WERI-Rb-1 (cell line): ENCODE measurements around the gene SLIT3.

ENCODE experiments used
- DNase-seq: peaks from one replicate; pipeline ENCODE4 v3.0.0-alpha.2; 2020
- H3K27ac ChIP-seq: fragments of 250-450 bp; sonication (Bioruptor Pico); 2 replicates; pipeline ENCODE4 v1.5.1; 2020; ENCODE audit warnings: mild to moderate bottlenecking, moderate library complexity
- H3K27me3 ChIP-seq: fragments of 250-450 bp; sonication (Bioruptor Pico); 2 replicates; pipeline ENCODE4 v1.5.1; 2021; ENCODE audit warnings: mild to moderate bottlenecking, low read depth, moderate library complexity; ENCODE audit not compliant: insufficient read depth, severe bottlenecking
- H3K36me3 ChIP-seq: fragments of 250-450 bp; sonication (Bioruptor Pico); 2 replicates; pipeline ENCODE4 v1.5.1; 2020; ENCODE audit warnings: mild to moderate bottlenecking, moderate library complexity
- H3K4me3 ChIP-seq: 2 replicates; pipeline ENCODE4 v1.5.1; 2011; ENCODE audit warnings: low read depth, mild to moderate bottlenecking, control low read depth, low read length
- H3K9me3 ChIP-seq: fragments of 250-450 bp; sonication (Bioruptor Pico); 2 replicates; pipeline ENCODE4 v1.5.1; 2021; ENCODE audit warnings: mild to moderate bottlenecking, moderate library complexity; ENCODE audit not compliant: severe bottlenecking
- CTCF ChIP-seq: IDR thresholded peaks from 2 replicates; pipeline ENCODE4 v1.5.1; 2011; ENCODE audit warnings: low read depth, mild to moderate bottlenecking, control low read depth, inconsistent platforms, low read length

The SLIT3 gene

GRCh38 chr5:168920019-168920810, 380.7 kb downstream of the SLIT3 start:
- peaks cover 3% of the 10 kb centered on the region for H3K9me3 ChIP-seq
- TF ChIP-seq CTCF, result no peak
- no peak for DNase-seq
- H3K27me3 ChIP-seq, result peaks cover 86% of the 10 kb centered on the region
- no peaks in the 10 kb centered on the region for H3K36me3 ChIP-seq
- H3K27ac ChIP-seq, result no peak overlapping the region
- H3K4me3 ChIP-seq, result no peak overlapping the region

- Histone ChIP-seq H3K27me3 (peaks cover 91% of the 10 kb centered on the region), H3K27ac (no peak overlapping the region), H3K4me3 (no peak overlapping the region), H3K36me3 (no peaks in the 10 kb centered on the region), H3K9me3 (peaks cover 3% of the 10 kb centered on the region)
- TF ChIP-seq CTCF, result no peak
- no peak for DNase-seq
These were observed 382.9 kb downstream of the SLIT3 start for GRCh38 chr5:168917947-168918600.

GRCh38 chr5:168916852-168917251, 384.1 kb downstream of the SLIT3 start:
- H3K27me3 ChIP-seq, result peaks cover 96% of the 10 kb centered on the region
- H3K27ac ChIP-seq, result no peak overlapping the region
- no peaks in the 10 kb centered on the region for H3K36me3 ChIP-seq
- no peak overlapping the region for H3K4me3 ChIP-seq
- DNase-seq, result no peak
- H3K9me3 ChIP-seq, result peaks cover 2% of the 10 kb centered on the region
- TF ChIP-seq CTCF, result no peak

GRCh38 chr5:168916266-168916665, 384.7 kb downstream of the SLIT3 start:
- peak; percentile 14 for DNase-seq
- Histone ChIP-seq H3K27ac (no peak overlapping the region), H3K36me3 (no peaks in the 10 kb centered on the region), H3K27me3 (peaks cover 96% of the 10 kb centered on the region), H3K9me3 (no peaks in the 10 kb centered on the region), H3K4me3 (no peak overlapping the region)
- no peak for TF ChIP-seq CTCF

GRCh38 chr5:168914491-168914890, 386.4 kb downstream of the SLIT3 start:
- no peak for DNase-seq
- Histone ChIP-seq H3K27ac (no peak overlapping the region), H3K36me3 (no peaks in the 10 kb centered on the region), H3K27me3 (peaks cover 96% of the 10 kb centered on the region), H3K9me3 (no peaks in the 10 kb centered on the region), H3K4me3 (no peak overlapping the region)
- TF ChIP-seq CTCF, result no peak
